Lower leg skin (tissue), 3 donors: ENCODE results near the gene INAFM2.

Experiments used
- CTCF ChIP-seq, 3 donors: fragments of 450-650 bp; IDR thresholded peaks; one replicate each; pipeline ENCODE4 v1.5.1; 2016; ENCODE audit warnings: antibody characterized with exemption in 3 of 3, mild to moderate bottlenecking in 3 of 3, moderate library complexity in 2 of 3
- POLR2A ChIP-seq, 2 donors: fragments of 450-650 bp; IDR thresholded peaks; one replicate each; pipeline ENCODE4 v1.6.1; 2016 to 2017; ENCODE audit warnings: antibody characterized with exemption in 2 of 2, mild to moderate bottlenecking in 1 of 2, moderate library complexity in 1 of 2

DNA sequence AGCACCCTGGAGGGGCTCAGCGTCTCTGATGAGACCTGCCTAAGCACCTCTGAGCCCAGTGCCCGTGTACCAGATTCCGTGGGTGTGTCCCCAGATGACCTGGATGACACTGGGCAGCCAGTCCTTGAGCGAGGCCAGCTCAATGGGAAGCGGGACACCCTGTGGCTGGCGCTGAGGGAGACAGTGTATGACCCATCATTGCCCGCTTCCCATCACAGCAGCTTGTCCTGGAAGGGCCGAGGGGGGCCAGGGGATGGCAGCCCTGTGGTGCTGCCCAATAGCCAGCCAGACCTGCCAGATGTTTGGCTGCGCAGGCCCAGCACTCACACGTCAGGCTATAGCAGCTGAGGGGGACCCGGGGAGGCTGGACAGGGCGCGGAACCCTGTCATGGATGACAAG is 46.5 kb downstream of the INAFM2 start:
- TF ChIP-seq POLR2A (IDR thresholded peaks at IDR 0.05) (no peak), CTCF (IDR thresholded peaks at IDR 0.05) (no peak)
